Endothelial cell (in vitro differentiated cells): ENCODE measurements around the gene CRISPLD2. TPM values are rescaled to one million over a fixed set of nuclear protein-coding genes. Genes with fewer than 3 reads are reported as not detected.

Experiments used
- DNase-seq: peaks from one replicate; pipeline ENCODE4 v3.0.0; 2021; ENCODE audit warnings: low spot score
- H3K27ac Mint-ChIP-seq: one replicate; pipeline ENCODE4 v1.8.0; 2021; ENCODE audit warnings: mixed read lengths, inconsistent platforms; ENCODE audit not compliant: unreplicated experiment
- H3K27me3 Mint-ChIP-seq: one replicate; pipeline ENCODE4 v1.8.0; 2021; ENCODE audit warnings: mild to moderate bottlenecking, moderate library complexity, mixed read lengths, inconsistent platforms; ENCODE audit not compliant: unreplicated experiment
- H3K36me3 Mint-ChIP-seq: one replicate; pipeline ENCODE4 v1.8.0; 2021; ENCODE audit warnings: mild to moderate bottlenecking, low read depth, mixed read lengths, inconsistent platforms; ENCODE audit not compliant: unreplicated experiment
- H3K4me1 Mint-ChIP-seq: one replicate; pipeline ENCODE4 v1.8.0; 2021; ENCODE audit warnings: mild to moderate bottlenecking, mixed read lengths, inconsistent platforms; ENCODE audit not compliant: unreplicated experiment
- H3K4me3 Mint-ChIP-seq: one replicate; pipeline ENCODE4 v1.8.0; 2021; ENCODE audit warnings: mild to moderate bottlenecking, mixed read lengths, inconsistent platforms; ENCODE audit not compliant: unreplicated experiment
- H3K9me3 Mint-ChIP-seq: one replicate; pipeline ENCODE4 v1.8.0; 2021; ENCODE audit warnings: mixed read lengths, inconsistent platforms; ENCODE audit not compliant: unreplicated experiment
- long read RNA-seq: library from polyadenylated mRNA; unstranded; transcript quantifications from one replicate; pipeline ENCODE4 v2.0.0, GENCODE V29; 2020; ENCODE audit not compliant: unreplicated experiment
- total RNA-seq: library from RNA; stranded (reverse); fragmentation: NEBNext Ultra II Directional; extraction: Animal tissue kit (Norgen Biotek cat#: 25700); gene quantifications from one replicate; pipeline ENCODE4 v1.2.1, GENCODE V29; 2021; ENCODE audit not compliant: unreplicated experiment
- TF ChIP-seq, protein P1 (sequence below): fragments of 200-600 bp; sonication (generic); IDR thresholded peaks from one replicate; pipeline ENCODE4 v1.5.0; 2021; ENCODE audit warnings: antibody characterized with exemption; ENCODE audit not compliant: unreplicated experiment

CRISPLD2 gene
- 0.54 TPM for total RNA-seq
- long read RNA-seq, result 0 reads

DNA sequence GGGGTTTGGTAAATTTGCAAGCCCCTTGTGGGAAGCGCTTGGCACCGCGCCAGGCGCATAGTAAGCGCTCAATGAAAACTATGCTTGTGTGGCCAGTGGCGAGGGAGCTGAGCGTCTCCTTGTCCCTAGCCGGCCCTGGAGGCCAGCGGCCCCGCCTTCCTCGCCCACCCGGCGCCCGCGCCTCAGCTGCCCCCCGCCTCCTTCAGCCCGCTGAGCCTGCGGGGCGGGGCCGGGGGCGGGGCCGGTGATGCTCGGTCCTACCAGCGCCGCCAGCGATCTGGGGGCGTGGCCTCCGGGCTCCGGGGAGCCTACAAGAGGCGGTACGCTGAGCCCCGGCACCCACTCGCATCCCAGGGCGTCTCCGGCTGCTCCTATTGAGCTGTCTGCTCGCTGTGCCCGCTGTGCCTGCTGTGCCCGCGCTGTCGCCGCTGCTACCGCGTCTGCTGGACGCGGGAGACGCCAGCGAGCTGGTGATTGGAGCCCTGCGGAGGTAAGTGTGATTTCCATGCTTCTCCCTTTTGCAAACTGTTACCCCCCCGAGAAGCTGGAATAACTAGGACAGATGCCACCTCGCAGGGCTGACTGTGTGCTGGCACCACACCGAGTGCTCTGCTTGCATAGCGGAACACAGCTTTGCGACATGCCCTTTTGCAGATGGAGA lies at the start of gene CRISPLD2:
Gene CRISPLD2 (plus strand): TSS at position 342 of the 661 bp plus-strand sequence. CDS start 18,511 bp downstream, outside the sequence.
- no peaks in the 10 kb centered on the region for H3K9me3 Mint-ChIP-seq
- peaks cover 2% of the 10 kb centered on the region for H3K4me1 Mint-ChIP-seq
- TF ChIP-seq, protein P1, sequence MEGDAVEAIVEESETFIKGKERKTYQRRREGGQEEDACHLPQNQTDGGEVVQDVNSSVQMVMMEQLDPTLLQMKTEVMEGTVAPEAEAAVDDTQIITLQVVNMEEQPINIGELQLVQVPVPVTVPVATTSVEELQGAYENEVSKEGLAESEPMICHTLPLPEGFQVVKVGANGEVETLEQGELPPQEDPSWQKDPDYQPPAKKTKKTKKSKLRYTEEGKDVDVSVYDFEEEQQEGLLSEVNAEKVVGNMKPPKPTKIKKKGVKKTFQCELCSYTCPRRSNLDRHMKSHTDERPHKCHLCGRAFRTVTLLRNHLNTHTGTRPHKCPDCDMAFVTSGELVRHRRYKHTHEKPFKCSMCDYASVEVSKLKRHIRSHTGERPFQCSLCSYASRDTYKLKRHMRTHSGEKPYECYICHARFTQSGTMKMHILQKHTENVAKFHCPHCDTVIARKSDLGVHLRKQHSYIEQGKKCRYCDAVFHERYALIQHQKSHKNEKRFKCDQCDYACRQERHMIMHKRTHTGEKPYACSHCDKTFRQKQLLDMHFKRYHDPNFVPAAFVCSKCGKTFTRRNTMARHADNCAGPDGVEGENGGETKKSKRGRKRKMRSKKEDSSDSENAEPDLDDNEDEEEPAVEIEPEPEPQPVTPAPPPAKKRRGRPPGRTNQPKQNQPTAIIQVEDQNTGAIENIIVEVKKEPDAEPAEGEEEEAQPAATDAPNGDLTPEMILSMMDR, result no peak
- peaks cover 8% of the 10 kb centered on the region for H3K27me3 Mint-ChIP-seq
- no peaks in the 10 kb centered on the region for H3K36me3 Mint-ChIP-seq
- H3K27ac Mint-ChIP-seq, result no peak within 1 kb of the TSS
- DNase-seq, result peak; percentile 95
- peak within 1 kb of the TSS; percentile 38 for H3K4me3 Mint-ChIP-seq

DNA sequence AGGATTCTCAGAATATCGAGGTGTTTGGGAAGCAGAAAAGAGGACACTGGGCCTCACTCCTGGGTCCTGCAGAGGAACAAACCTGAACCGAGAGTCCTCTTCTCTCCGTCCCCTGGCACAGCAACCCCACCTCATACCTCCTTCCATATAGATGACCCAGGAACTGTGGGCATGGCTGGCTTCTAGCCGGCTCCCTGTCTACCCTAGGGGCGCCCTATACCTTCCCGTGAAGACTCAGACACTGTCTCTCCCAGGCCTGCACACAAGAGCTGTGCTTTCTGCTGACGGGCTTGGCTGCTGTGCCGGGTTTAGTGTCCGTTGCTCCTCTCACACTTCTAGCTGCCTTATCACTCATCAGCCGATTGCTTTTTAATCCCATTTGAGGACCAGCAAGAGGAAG lies 46.5 kb upstream of the CRISPLD2 start:
- TF ChIP-seq, protein P1, result no peak
- peaks cover 18% of the 10 kb centered on the region for H3K36me3 Mint-ChIP-seq
- H3K4me3 Mint-ChIP-seq, result no peak overlapping the region
- H3K27ac Mint-ChIP-seq, result no peak overlapping the region
- H3K9me3 Mint-ChIP-seq, result no peaks in the 10 kb centered on the region
- no peak for DNase-seq
- H3K27me3 Mint-ChIP-seq, result peaks cover 2% of the 10 kb centered on the region
- no peaks in the 10 kb centered on the region for H3K4me1 Mint-ChIP-seq

DNA sequence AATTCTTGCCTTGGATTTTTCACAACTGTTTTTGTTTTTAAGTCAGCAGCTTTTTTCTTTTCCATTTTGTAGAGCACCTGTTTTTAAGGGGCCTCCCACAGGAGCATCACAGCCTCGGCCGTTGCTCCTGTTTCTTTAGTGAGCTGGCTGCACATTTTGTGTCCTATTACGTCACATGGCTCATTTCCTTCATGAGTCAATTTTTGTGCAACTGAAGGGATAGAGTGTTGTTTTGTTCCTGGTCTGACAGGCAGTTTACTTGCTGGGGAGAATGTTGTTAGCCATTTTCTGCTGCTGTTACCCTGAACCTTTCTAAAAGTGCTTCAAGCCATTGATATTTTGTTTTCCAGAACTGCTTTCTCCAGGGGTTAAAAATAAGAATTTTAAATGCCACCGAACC lies 45.0 kb upstream of the CRISPLD2 start:
- no peak for DNase-seq
- H3K36me3 Mint-ChIP-seq, result peaks cover 23% of the 10 kb centered on the region
- no peak overlapping the region for H3K4me3 Mint-ChIP-seq
- H3K9me3 Mint-ChIP-seq, result no peaks in the 10 kb centered on the region
- no peak overlapping the region for H3K27ac Mint-ChIP-seq
- peaks cover 1% of the 10 kb centered on the region for H3K27me3 Mint-ChIP-seq
- TF ChIP-seq, protein P1, result no peak
- H3K4me1 Mint-ChIP-seq, result no peaks in the 10 kb centered on the region

- H3K27ac Mint-ChIP-seq, result no peak overlapping the region
- no peaks in the 10 kb centered on the region for H3K4me1 Mint-ChIP-seq
- H3K36me3 Mint-ChIP-seq, result peaks cover 28% of the 10 kb centered on the region
- no peaks in the 10 kb centered on the region for H3K9me3 Mint-ChIP-seq
- TF ChIP-seq, protein P1, result no peak
- no peak for DNase-seq
- H3K4me3 Mint-ChIP-seq, result no peak overlapping the region
- no peaks in the 10 kb centered on the region for H3K27me3 Mint-ChIP-seq
Measured at GRCh38 chr16:84775262-84775810, 44.4 kb upstream of the CRISPLD2 start.

- peaks cover 2% of the 10 kb centered on the region for H3K27me3 Mint-ChIP-seq
- no peaks in the 10 kb centered on the region for H3K9me3 Mint-ChIP-seq
- H3K4me1 Mint-ChIP-seq, result no peaks in the 10 kb centered on the region
- no peak for DNase-seq
- no peak overlapping the region for H3K4me3 Mint-ChIP-seq
- H3K27ac Mint-ChIP-seq, result no peak overlapping the region
- H3K36me3 Mint-ChIP-seq, result peaks cover 31% of the 10 kb centered on the region
- TF ChIP-seq, protein P1, result no peak
Measured at GRCh38 chr16:84777435-84777834, 42.4 kb upstream of the CRISPLD2 start.
